Hematopoietic multipotent progenitor cell treated with erythropoietin and hydrocortisone succinate and interleukin-3 and kit ligand, for 17 days (in vitro differentiated cells): ENCODE data around the gene CA14.
"Not testable (repeated sequence)": the region's sequence is repeated elsewhere in the genome, so short reads cannot be mapped to it uniquely, and the experiment has no call there.

Source experiments
- DNase-seq: peaks from one replicate; pipeline ENCODE4 v3.0.0-alpha.2; 2015; ENCODE audit warnings: low spot score

Gene CA14

GRCh38 chr1:150236614-150237100 lies 20.9 kb upstream of the CA14 start:
- DNase-seq, result no peak

GRCh38 chr1:150237176-150237575 lies 20.4 kb upstream of the CA14 start:
- not testable (repeated sequence) for DNase-seq

GRCh38 chr1:150237746-150238145 lies 19.8 kb upstream of the CA14 start:
- DNase-seq, result no peak

- no peak for DNase-seq
These were observed 14.6 kb upstream of the CA14 start for GRCh38 chr1:150243003-150243402.

GRCh38 chr1:150249936-150250335 lies 7.6 kb upstream of the CA14 start:
- no peak for DNase-seq

GRCh38 chr1:150256198-150256553 lies 1.4 kb upstream of the CA14 start:
- no peak for DNase-seq

- DNase-seq, result no peak
These were observed 826 bp upstream of the CA14 start for GRCh38 chr1:150256554-150257341.

GRCh38 chr1:150259217-150259616 lies 1.6 kb downstream of the CA14 start:
- DNase-seq, result no peak

GRCh38 chr1:150259758-150260669 lies 2.4 kb downstream of the CA14 start:
- DNase-seq, result no peak

GRCh38 chr1:150261367-150261766 lies 3.8 kb downstream of the CA14 start:
- no peak for DNase-seq

GRCh38 chr1:150262388-150263320 lies 5.1 kb downstream of the CA14 start:
- no peak for DNase-seq

GRCh38 chr1:150263549-150263948 lies 6.0 kb downstream of the CA14 start:
- no peak for DNase-seq

- DNase-seq, result no peak
These were observed 10.3 kb downstream of the CA14 start for GRCh38 chr1:150267896-150268295.

GRCh38 chr1:150268340-150268704 lies 10.7 kb downstream of the CA14 start:
- DNase-seq, result peak; percentile 34

GRCh38 chr1:150268705-150269403 lies 11.3 kb downstream of the CA14 start, which contains the start of gene APH1A:
Gene APH1A (minus strand): TSS chr1:150269016. CDS start chr1:150268810, 206 bp downstream.
- DNase-seq, result peak; percentile 84

GRCh38 chr1:150269451-150269850 lies 11.9 kb downstream of the CA14 start:
- DNase-seq, result no peak

- DNase-seq, result no peak
These were observed 13.9 kb downstream of the CA14 start for GRCh38 chr1:150271291-150271959.

- DNase-seq, result no peak
These were observed 15.7 kb downstream of the CA14 start for GRCh38 chr1:150273311-150273710.

GRCh38 chr1:150280138-150280707 lies 22.6 kb downstream of the CA14 start:
- no peak for DNase-seq

- DNase-seq, result peak; percentile 58
These were observed 23.7 kb downstream of the CA14 start for GRCh38 chr1:150281221-150281757.
